SK-N-MC (cell line): ENCODE data around the gene CHRNA4.

ENCODE experiments used
- EZH2 ChIP-seq: fragments of 200-600 bp; sonication (generic); IDR thresholded peaks from one replicate; pipeline ENCODE4 v1.6.1; 2017; ENCODE audit warnings: antibody characterized with exemption
- FOXP2 ChIP-seq: optimal IDR thresholded peaks from 2 replicates; pipeline ENCODE3; 2011; ENCODE audit warnings: mild to moderate bottlenecking, moderate library complexity; ENCODE audit not compliant: insufficient read depth; ENCODE audit errors: extremely low read length, control extremely low read depth
- POLR2AphosphoS5 ChIP-seq: IDR thresholded peaks from 2 replicates; pipeline ENCODE4 v1.6.1; 2012; ENCODE audit warnings: mild to moderate bottlenecking, low read depth, low read length, borderline replicate concordance

DNA sequence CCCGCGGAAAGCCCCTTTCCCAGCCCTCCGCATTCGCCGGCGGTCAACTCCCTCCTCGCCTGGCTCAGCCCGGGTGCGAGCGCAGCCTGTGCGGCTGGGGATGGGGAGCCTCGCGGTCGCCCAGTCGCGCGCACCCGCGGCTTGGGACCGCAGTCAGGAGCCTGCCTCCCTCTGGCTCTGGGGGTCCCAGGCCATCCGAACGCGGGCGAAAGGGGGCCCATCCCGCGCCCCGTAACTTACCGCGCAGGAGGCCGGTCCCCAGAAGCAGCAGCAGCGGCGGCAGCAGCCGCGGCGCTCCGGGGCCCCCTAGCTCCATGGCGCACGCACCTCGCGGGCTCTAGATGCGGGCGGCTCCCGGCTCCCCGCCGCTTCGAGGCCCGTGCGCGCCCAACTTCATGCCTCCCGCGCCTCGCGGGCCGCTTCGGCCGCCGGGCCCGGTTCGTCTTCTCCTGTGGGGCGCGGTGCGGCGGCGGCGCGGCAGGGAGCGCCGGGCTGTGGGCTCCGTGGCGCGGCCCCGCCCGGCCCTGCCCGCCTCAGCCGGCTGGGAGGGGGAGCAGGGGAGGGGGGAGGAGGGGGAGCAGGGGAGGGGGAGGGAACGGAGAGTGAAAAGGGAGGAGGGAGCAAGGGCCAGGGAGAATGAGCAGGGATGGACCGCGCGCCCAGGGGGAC, at the start of gene CHRNA4:
- TF ChIP-seq EZH2 (no peak), POLR2AphosphoS5 (no peak), FOXP2 (no peak)
